ENCODE results near the gene LAMC3.

DNA sequence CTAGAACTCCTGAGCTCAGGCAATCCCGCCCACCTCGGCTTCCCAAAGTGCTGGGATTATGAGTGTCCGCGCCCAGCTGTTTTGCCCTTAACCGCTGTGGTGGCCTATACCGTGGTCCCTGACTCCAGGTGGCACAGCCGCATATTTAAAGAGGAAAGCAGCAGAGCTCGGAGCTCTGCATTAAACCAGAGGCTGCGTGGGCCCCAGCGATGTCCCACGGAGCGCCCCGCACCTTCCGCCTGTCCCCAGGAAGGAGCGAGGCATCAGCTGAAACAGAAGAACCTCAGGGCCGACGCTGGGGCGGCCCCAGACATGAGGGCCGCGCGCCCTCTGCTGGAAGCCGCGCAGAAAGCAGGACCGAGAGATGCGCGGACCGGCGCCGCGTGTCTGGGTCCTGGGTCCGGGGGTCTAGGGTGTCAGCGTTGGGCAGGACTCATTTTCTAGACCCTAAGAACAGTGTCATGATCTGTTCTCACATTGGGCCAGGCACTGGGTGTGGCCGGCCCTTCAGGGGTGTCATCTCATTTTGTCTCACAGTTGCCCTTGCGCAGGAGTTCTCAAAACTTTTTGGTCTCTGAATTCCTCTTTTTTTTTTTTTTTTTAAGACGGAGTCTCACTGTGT, 37.7 kb downstream of the LAMC3 start:
- TF ChIP-seq, protein P1, sequence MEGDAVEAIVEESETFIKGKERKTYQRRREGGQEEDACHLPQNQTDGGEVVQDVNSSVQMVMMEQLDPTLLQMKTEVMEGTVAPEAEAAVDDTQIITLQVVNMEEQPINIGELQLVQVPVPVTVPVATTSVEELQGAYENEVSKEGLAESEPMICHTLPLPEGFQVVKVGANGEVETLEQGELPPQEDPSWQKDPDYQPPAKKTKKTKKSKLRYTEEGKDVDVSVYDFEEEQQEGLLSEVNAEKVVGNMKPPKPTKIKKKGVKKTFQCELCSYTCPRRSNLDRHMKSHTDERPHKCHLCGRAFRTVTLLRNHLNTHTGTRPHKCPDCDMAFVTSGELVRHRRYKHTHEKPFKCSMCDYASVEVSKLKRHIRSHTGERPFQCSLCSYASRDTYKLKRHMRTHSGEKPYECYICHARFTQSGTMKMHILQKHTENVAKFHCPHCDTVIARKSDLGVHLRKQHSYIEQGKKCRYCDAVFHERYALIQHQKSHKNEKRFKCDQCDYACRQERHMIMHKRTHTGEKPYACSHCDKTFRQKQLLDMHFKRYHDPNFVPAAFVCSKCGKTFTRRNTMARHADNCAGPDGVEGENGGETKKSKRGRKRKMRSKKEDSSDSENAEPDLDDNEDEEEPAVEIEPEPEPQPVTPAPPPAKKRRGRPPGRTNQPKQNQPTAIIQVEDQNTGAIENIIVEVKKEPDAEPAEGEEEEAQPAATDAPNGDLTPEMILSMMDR (IDR thresholded peaks at IDR 0.05) = peak; percentile 62 to 89 (median 80)
- no peak for TF ChIP-seq POLR2A (IDR thresholded peaks at IDR 0.05)

Data from prostate gland (tissue), 2 donors.